IMR-90 (cell line): ENCODE results near the gene NXPH1. TPM values are rescaled to one million over a fixed set of nuclear protein-coding genes. Genes with fewer than 3 reads are reported as not detected.

ENCODE experiments used
- ATAC-seq: fragments of 200-7000 bp; cut with Tn5 transposase; 2 replicates; pipeline ENCODE4 v1.9.1; 2020; ENCODE audit warnings: low read depth, mild to moderate bottlenecking, moderate library complexity
- BruUV-seq: library from RNA; stranded (reverse); fragments of 400-500 nt; replicated peaks from 2 replicates; lab custom pipeline; 2021; lab: Mats Ljungman, UMichigan
- CTCF ChIA-PET: fragments of 300-600 bp; formaldehyde crosslinking; extraction: SDS; loops from one replicate; lab custom pipeline; 2021; ENCODE audit warnings: antibody characterized with exemption; lab: Yijun Ruan, JAX
- POLR2A ChIA-PET: fragments of 300-600 bp; sonication (Branson Sonifier 250); formaldehyde crosslinking; loops from one replicate; lab custom pipeline; 2022; ENCODE audit warnings: antibody characterized with exemption; ENCODE audit not compliant: unreplicated experiment; lab: Charles Lee
- DNase-seq: peaks from one replicate; pipeline ENCODE4 v3.0.0; 2013
- H2AFZ ChIP-seq: replicated peaks from 2 replicates; pipeline ENCODE3; 2013; ENCODE audit warnings: low read length, mild to moderate bottlenecking; ENCODE audit not compliant: poor library complexity
- H2AK5ac ChIP-seq: 2 replicates; pipeline ENCODE4 v1.6.1; 2013; ENCODE audit warnings: low read depth, low read length, inconsistent platforms
- H2AK9ac ChIP-seq: replicated peaks from 2 replicates; pipeline ENCODE3; 2013; ENCODE audit warnings: mild to moderate bottlenecking, low read depth, low read length, moderate library complexity; ENCODE audit not compliant: poor library complexity
- H2BK120ac ChIP-seq: 2 replicates; pipeline ENCODE4 v1.6.1; 2013; ENCODE audit warnings: low read depth, low read length, inconsistent platforms
- H2BK15ac ChIP-seq: 3 replicates; pipeline ENCODE4 v1.6.1; 2013; ENCODE audit warnings: low read depth, low read length, inconsistent platforms
- H2BK20ac ChIP-seq: 2 replicates; pipeline ENCODE4 v1.6.1; 2013; ENCODE audit warnings: low read depth, mild to moderate bottlenecking, inconsistent platforms, low read length, moderate library complexity
- H2BK5ac ChIP-seq: 2 replicates; pipeline ENCODE4 v1.6.1; 2013; ENCODE audit warnings: mild to moderate bottlenecking, low read depth, low read length, inconsistent platforms; ENCODE audit not compliant: poor library complexity, severe bottlenecking
- H3K14ac ChIP-seq: replicated peaks from 2 replicates; pipeline ENCODE4 v1.6.1; 2013; ENCODE audit warnings: low read depth, low read length, inconsistent platforms
- H3K18ac ChIP-seq: 2 replicates; pipeline ENCODE4 v1.6.1; 2013; ENCODE audit warnings: low read depth, low read length, control low read depth
- H3K23ac ChIP-seq: 2 replicates; pipeline ENCODE4 v1.6.1; 2013; ENCODE audit warnings: low read depth, low read length, inconsistent platforms
- H3K27ac ChIP-seq: 2 replicates; pipeline ENCODE4 v1.5.1; 2013; ENCODE audit warnings: mild to moderate bottlenecking, control low read depth, low read length; ENCODE audit not compliant: insufficient read depth
- H3K27me3 ChIP-seq: 2 replicates; pipeline ENCODE4 v1.6.1; 2013; ENCODE audit warnings: low read length; ENCODE audit not compliant: control insufficient read depth, insufficient read depth
- H3K36me3 ChIP-seq: 2 replicates; pipeline ENCODE4 v1.6.1; 2013; ENCODE audit warnings: low read length, mixed read lengths; ENCODE audit not compliant: control insufficient read depth, insufficient read depth
- H3K4ac ChIP-seq: 2 replicates; pipeline ENCODE4 v1.6.1; 2013; ENCODE audit warnings: low read depth, low read length, inconsistent platforms
- H3K4me1 ChIP-seq: 2 replicates; pipeline ENCODE4 v1.6.1; 2013; ENCODE audit warnings: low read length, mixed read lengths; ENCODE audit not compliant: control insufficient read depth, insufficient read depth
- H3K4me2 ChIP-seq: 2 replicates; pipeline ENCODE4 v1.6.1; 2013; ENCODE audit warnings: low read depth, mild to moderate bottlenecking, control low read depth, low read length, moderate library complexity
- H3K4me3 ChIP-seq: 2 replicates; pipeline ENCODE4 v1.5.1; 2013; ENCODE audit warnings: low read depth, mild to moderate bottlenecking, control low read depth, low read length, moderate library complexity; ENCODE audit not compliant: insufficient read depth
- H3K56ac ChIP-seq: 2 replicates; pipeline ENCODE4 v1.6.1; 2013; ENCODE audit warnings: low read length, inconsistent platforms; ENCODE audit not compliant: insufficient read depth; ENCODE audit errors: extremely low read depth
- H3K79me1 ChIP-seq, 2 experiments: 2 replicates each; pipeline ENCODE4 v1.6.1; 2013; ENCODE audit warnings: low read length in 2 of 2, inconsistent platforms in 1 of 2, low read depth in 1 of 2
- H3K9ac ChIP-seq: 2 replicates; pipeline ENCODE4 v1.6.1; 2013; ENCODE audit warnings: low read depth, low read length, control low read depth
- H3K9me1 ChIP-seq: 2 replicates; pipeline ENCODE4 v1.6.1; 2013; ENCODE audit warnings: low read length, inconsistent platforms; ENCODE audit not compliant: insufficient read depth
- H3K9me3 ChIP-seq: 2 replicates; pipeline ENCODE4 v1.6.1; 2013; ENCODE audit warnings: low read length; ENCODE audit not compliant: control insufficient read depth, insufficient read depth
- H4K20me1 ChIP-seq: 2 replicates; pipeline ENCODE4 v1.6.1; 2013; ENCODE audit warnings: low read length, inconsistent platforms; ENCODE audit not compliant: insufficient read depth
- H4K5ac ChIP-seq: 2 replicates; pipeline ENCODE4 v1.6.1; 2013; ENCODE audit warnings: mild to moderate bottlenecking, low read depth, low read length, control low read depth
- H4K8ac ChIP-seq, 2 experiments: 2 replicates each; pipeline ENCODE4 v1.6.1; 2013; ENCODE audit warnings: low read depth in 2 of 2, low read length in 2 of 2, control low read depth in 1 of 2, inconsistent platforms in 1 of 2
- H4K91ac ChIP-seq: 2 replicates; pipeline ENCODE4 v1.6.1; 2013; ENCODE audit warnings: low read depth, low read length, inconsistent platforms; ENCODE audit not compliant: insufficient read depth
- CEBPB ChIP-seq: IDR thresholded peaks from 2 replicates; pipeline ENCODE4 v1.6.1; 2012; ENCODE audit warnings: low read depth, low read length, improper control_type of control experiment
- CHD1 ChIP-seq: IDR thresholded peaks from 2 replicates; pipeline ENCODE4 v1.6.1; 2012; ENCODE audit warnings: low read depth, low read length, improper control_type of control experiment
- ELK1 ChIP-seq: fragments of 150-350 bp; IDR thresholded peaks from 2 replicates; pipeline ENCODE4 v1.6.1; 2016; ENCODE audit warnings: low read depth, mild to moderate bottlenecking, low read length, moderate library complexity, borderline replicate concordance
- FOS ChIP-seq: fragments of 150-350 bp; IDR thresholded peaks from 2 replicates; pipeline ENCODE4 v1.6.1; 2016; ENCODE audit warnings: low read depth, low read length
- MAFK ChIP-seq: IDR thresholded peaks from 2 replicates; pipeline ENCODE4 v1.6.1; 2012; ENCODE audit warnings: low read depth, low read length, improper control_type of control experiment
- MAZ ChIP-seq: IDR thresholded peaks from 2 replicates; pipeline ENCODE4 v1.6.1; 2012; ENCODE audit warnings: low read depth, mild to moderate bottlenecking, low read length, improper control_type of control experiment, moderate library complexity, borderline replicate concordance
- MXI1 ChIP-seq: IDR thresholded peaks from 2 replicates; pipeline ENCODE4 v1.6.1; 2012; ENCODE audit warnings: low read depth, mild to moderate bottlenecking, low read length, moderate library complexity, borderline replicate concordance
- NFE2L2 ChIP-seq: fragments of 150-350 bp; IDR thresholded peaks from 2 replicates; pipeline ENCODE4 v1.6.1; 2016; ENCODE audit warnings: low read depth, mild to moderate bottlenecking, low read length
- POLR2A ChIP-seq: IDR thresholded peaks from 2 replicates; pipeline ENCODE4 v1.6.1; 2012; ENCODE audit warnings: mild to moderate bottlenecking, low read depth, low read length
- RFX5 ChIP-seq: IDR thresholded peaks from 2 replicates; pipeline ENCODE4 v1.8.0; 2012; ENCODE audit warnings: low read depth, mild to moderate bottlenecking, low read length, moderate library complexity
- SMC3 ChIP-seq: fragments of 150-350 bp; IDR thresholded peaks from 2 replicates; pipeline ENCODE4 v1.6.1; 2016; ENCODE audit warnings: low read depth, mild to moderate bottlenecking, antibody characterized with exemption, low read length, moderate library complexity
- WGBS, 2 experiments: methylation state at CpG; one replicate each; pipeline versions ENCODE4 v1.1.5 to v1.1.7; 2013; ENCODE audit warnings: missing lambda C conversion rate in 2 of 2; ENCODE audit not compliant: insufficient read length in 1 of 2; ENCODE audit errors: extremely low coverage in 2 of 2; 5-methylcytosine and 5-hydroxymethylcytosine counted together
- dilution Hi-C: fragments of 300-500 bp; cut with HindIII; formaldehyde crosslinking; loops from one replicate; pipeline ENCODE4 v1.14.3; 2018; ENCODE audit warnings: low sequenced_read_pairs; ENCODE audit not compliant: unreplicated experiment
- in situ Hi-C: fragments of 300-500 bp; cut with MboI; formaldehyde crosslinking; loops from 3 replicates; pipeline ENCODE4 v1.14.3; 2019; ENCODE audit warnings: low sequenced_read_pairs, inconsistent platforms, mixed read lengths
- intact Hi-C: fragments of 100-400 bp; cut with micrococcal nuclease; formaldehyde crosslinking; loops from 2 replicates; pipeline ENCODE4 v1.10.0; 2022
- polyA plus RNA-seq, 3 experiments: library from polyadenylated mRNA; depleted of rRNA; stranded (reverse); fragments of >200 nt; gene quantifications; 2 replicates each; pipeline ENCODE4 v1.2.3, GENCODE V29; 2012; ENCODE audit warnings: low replicate concordance in 1 of 3
- total RNA-seq: library from RNA; depleted of rRNA; stranded (reverse); fragments of >200 nt; gene quantifications from 2 replicates; pipeline ENCODE4 v1.2.3, GENCODE V29; 2012

Gene NXPH1
- total and polyA plus RNA-seq, 2 of the 4 experiments (the other 2 are of a cell fraction), result not detected

- no peak overlapping the region for H3K14ac ChIP-seq
- peaks cover 14% of the 10 kb centered on the region for H3K9me3 ChIP-seq
- H2AFZ ChIP-seq, result no peak overlapping the region
- H3K4me1 ChIP-seq, result no peaks in the 10 kb centered on the region
- no peaks in the 10 kb centered on the region for H3K9me1 ChIP-seq
- in situ Hi-C loops (no loop called here), intact Hi-C loops (no loop called here), dilution Hi-C loops (no loop called here)
- TF ChIP-seq MAZ (no peak), MAFK (no peak), FOS (no peak), CHD1 (no peak), CEBPB (no peak), RFX5 (no peak), MXI1 (no peak), SMC3 (no peak), NFE2L2 (no peak), ELK1 (no peak), POLR2A (no peak)
- H2AK9ac ChIP-seq, result no peak overlapping the region
- no peak overlapping the region for H3K18ac ChIP-seq
- no peak overlapping the region for H4K91ac ChIP-seq
- H3K27ac ChIP-seq, result no peak overlapping the region
- no peak overlapping the region for H3K4me3 ChIP-seq
- ChIA-PET CTCF (no interaction called here), POLR2A (no interaction called here)
- H3K36me3 ChIP-seq, result no peaks in the 10 kb centered on the region
- H3K27me3 ChIP-seq, result no peaks in the 10 kb centered on the region
- H4K20me1 ChIP-seq, result no peaks in the 10 kb centered on the region
- no peak overlapping the region for H2BK20ac ChIP-seq
- H2BK5ac ChIP-seq, result no peak overlapping the region
- no peaks in the 10 kb centered on the region for H3K79me1 ChIP-seq
- no peak overlapping the region for H3K4me2 ChIP-seq
- no peak for DNase-seq
- no peak overlapping the region for H4K5ac ChIP-seq
- no peak overlapping the region for H3K4ac ChIP-seq
- no peak overlapping the region for H2AK5ac ChIP-seq
- H4K8ac ChIP-seq, result no peak overlapping the region
- no peak overlapping the region for H2BK120ac ChIP-seq
- ATAC-seq, result no peak
- no peak overlapping the region for H3K9ac ChIP-seq
- H3K23ac ChIP-seq, result no peak overlapping the region
- no peak overlapping the region for H3K56ac ChIP-seq
- no peak overlapping the region for H2BK15ac ChIP-seq
- no TSS peak for BruUV-seq
- no CpG with 5 or more reads among the region's 2 CpGs for WGBS, 2 experiments
Measured at GRCh38 chr7:8500286-8500685, 66.9 kb downstream of the NXPH1 start.
